AML-193 (cell line): Measurements from ENCODE around the gene BCL2.

Experiments
- DNase-seq, 2 experiments: peaks; one replicate each; lab custom pipeline; 2025; lab: John Stamatoyannopoulos, UW

Gene BCL2

DNA sequence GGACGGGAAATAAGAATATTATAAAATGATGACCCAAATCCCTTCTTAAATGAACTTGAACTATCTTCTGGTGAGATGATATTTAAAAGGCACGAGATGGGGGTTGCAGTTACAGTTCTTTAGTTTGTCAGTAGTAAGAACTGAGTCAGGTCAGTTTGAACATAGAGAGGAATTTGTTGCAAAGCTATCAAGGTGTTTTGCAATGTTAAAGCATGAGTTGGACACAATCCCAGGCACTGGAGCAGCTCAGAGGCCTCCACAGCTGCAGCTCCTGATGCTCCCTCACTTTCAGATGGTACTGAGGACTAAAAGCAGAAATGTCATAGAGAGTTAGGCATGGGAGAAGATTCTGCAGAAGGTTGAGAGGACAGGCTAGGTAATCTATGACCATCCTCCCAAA lies 236.0 kb downstream of the BCL2 start:
- peak in 1 of 2 experiments; percentile 5 for DNase-seq

GRCh38 chr18:63083020-63083531 lies 236.5 kb downstream of the BCL2 start:
- DNase-seq: peak in 1 of 2 experiments; percentile 21

DNA sequence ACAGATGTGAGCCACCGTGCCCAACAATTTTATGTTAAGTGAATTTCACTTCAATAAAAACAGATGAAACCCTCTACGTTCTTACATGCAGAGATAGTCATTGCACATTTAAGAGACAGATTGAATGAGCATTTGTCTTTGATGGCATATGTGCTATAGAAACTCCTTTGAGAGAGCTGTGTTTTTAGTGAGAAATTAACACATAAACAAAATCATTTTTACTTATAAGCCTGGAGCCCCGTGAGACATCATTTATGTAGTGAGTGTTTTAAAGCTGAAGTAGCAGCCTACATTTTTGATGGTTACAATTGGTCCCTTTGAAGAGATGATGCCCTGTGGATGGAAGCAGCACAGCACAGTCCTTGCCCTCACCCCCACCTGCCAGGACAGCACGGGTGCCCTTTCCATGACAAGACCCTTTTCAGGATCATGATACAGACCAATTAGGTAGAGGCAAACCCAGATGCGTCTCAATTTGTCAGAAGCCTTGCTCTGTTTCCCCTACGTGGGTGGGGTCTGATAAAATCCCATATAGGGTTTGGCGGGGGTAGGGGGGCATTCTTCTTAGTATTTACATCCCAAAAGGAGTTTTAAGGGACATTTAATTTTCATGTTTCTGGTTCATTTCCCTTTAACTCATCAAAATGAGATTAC lies 237.1 kb downstream of the BCL2 start:
- no peak for DNase-seq

- DNase-seq: peak; percentile 78 to 79
These were observed 240.5 kb downstream of the BCL2 start for GRCh38 chr18:63079114-63079513.

- DNase-seq: peak in 1 of 2 experiments; percentile 6
These were observed 241.1 kb downstream of the BCL2 start for GRCh38 chr18:63078471-63078870.

DNA sequence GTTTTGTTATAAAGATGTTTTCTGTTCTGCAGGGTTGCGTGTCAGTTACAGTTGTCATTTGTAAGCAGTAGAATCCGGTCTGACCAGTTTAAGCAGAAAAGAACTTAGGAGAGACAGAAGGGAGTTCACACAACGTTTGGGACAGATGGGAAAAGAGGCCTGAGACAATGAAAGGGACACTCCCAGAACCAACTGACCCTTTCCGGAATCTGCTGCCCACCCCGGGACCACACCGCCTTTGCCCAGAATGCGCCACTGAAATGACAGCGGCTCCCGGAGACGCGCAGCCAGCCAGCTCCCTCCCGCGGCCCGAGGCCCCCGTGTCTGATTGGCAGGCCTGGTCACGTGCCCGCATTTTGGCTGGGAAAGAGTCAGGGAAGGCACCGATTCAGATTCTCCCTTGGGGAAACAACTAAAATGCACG lies 244.6 kb downstream of the BCL2 start:
- DNase-seq: peak; percentile 32 to 40

- peak; percentile 23 to 43 for DNase-seq
These were observed 246.1 kb downstream of the BCL2 start for GRCh38 chr18:63073481-63073880.
